Measurements from ENCODE around the gene CCDC15. TPM values are rescaled to one million over a fixed set of nuclear protein-coding genes. Genes with fewer than 3 reads are reported as not detected.

Gene CCDC15
- total and polyA plus RNA-seq, 2 of the 13 experiments (the other 11 are each of a cell fraction or from before 2014, with no cell fraction given): 2.2 to 4.6 TPM

- TF ChIP-seq, protein P1, sequence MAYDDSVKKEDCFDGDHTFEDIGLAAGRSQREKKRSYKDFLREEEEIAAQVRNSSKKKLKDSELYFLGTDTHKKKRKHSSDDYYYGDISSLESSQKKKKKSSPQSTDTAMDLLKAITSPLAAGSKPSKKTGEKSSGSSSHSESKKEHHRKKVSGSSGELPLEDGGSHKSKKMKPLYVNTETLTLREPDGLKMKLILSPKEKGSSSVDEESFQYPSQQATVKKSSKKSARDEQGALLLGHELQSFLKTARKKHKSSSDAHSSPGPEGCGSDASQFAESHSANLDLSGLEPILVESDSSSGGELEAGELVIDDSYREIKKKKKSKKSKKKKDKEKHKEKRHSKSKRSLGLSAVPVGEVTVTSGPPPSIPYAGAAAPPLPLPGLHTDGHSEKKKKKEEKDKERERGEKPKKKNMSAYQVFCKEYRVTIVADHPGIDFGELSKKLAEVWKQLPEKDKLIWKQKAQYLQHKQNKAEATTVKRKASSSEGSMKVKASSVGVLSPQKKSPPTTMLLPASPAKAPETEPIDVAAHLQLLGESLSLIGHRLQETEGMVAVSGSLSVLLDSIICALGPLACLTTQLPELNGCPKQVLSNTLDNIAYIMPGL (CRISPR knock-in tag; IDR thresholded peaks at IDR 0.05; ENCODE audit: borderline replicate concordance in 1 of 2, low read depth in 1 of 2): peak in 1 of 2 experiments; percentile 41; a peak in 1 of 4 replicates
- TF ChIP-seq ZBTB7B (CRISPR knock-in tag; IDR thresholded peaks at IDR 0.05) (peak; percentile 71; the same call in 1 of the 2 replicates), KDM1A (CRISPR knock-in tag; IDR thresholded peaks at IDR 0.05) (no peak), RFX3 (CRISPR knock-in tag; IDR thresholded peaks at IDR 0.05) (no peak), CEBPG (CRISPR knock-in tag; IDR thresholded peaks at IDR 0.05) (peak; percentile 18; the same call in 1 of the 2 replicates), NR2F6 (IDR thresholded peaks at IDR 0.05) (no peak; the same call in 1 of the 2 replicates), NR2F6 (CRISPR knock-in tag; IDR thresholded peaks at IDR 0.05) (0 out of 2 replicates have a peak, but pooled peaks have one; percentile 24), ZNF124 (CRISPR knock-in tag; IDR thresholded peaks at IDR 0.05) (no peak), FOXP4 (CRISPR knock-in tag; IDR thresholded peaks at IDR 0.05) (peak; percentile 47), YEATS4 (CRISPR knock-in tag; IDR thresholded peaks at IDR 0.05; ENCODE audit: borderline replicate concordance) (0 out of 2 replicates have a peak, but pooled peaks have one; percentile 30), MIER3 (CRISPR knock-in tag; IDR thresholded peaks at IDR 0.05; ENCODE audit: borderline replicate concordance) (0 out of 2 replicates have a peak, but pooled peaks have one; percentile 10), MED1 (CRISPR knock-in tag; IDR thresholded peaks at IDR 0.05) (peak; percentile 73), FOXA3 (CRISPR knock-in tag; IDR thresholded peaks at IDR 0.05) (peak; percentile 57; the same call in 1 of the 2 replicates), ZKSCAN8 (CRISPR knock-in tag; IDR thresholded peaks at IDR 0.05; ENCODE audit: borderline replicate concordance) (peak; percentile 64; the same call in 1 of the 2 replicates), ZNF543 (CRISPR knock-in tag; IDR thresholded peaks at IDR 0.05) (peak; percentile 41; the same call in 1 of the 2 replicates), THRA (CRISPR knock-in tag; IDR thresholded peaks at IDR 0.05; ENCODE audit: borderline replicate concordance) (no peak), ASH2L (IDR thresholded peaks at IDR 0.05; ENCODE audit: insufficient read length, low read depth, low read length) (peak; percentile 71), SAP130 (CRISPR knock-in tag; IDR thresholded peaks at IDR 0.05; ENCODE audit: low read depth) (peak; percentile 34; the same call in 1 of the 2 replicates), FOXK1 (CRISPR knock-in tag; IDR thresholded peaks at IDR 0.05; ENCODE audit: borderline replicate concordance, low read depth) (0 out of 2 replicates have a peak, but pooled peaks have one; percentile 22)
- TF ChIP-seq, protein P2, sequence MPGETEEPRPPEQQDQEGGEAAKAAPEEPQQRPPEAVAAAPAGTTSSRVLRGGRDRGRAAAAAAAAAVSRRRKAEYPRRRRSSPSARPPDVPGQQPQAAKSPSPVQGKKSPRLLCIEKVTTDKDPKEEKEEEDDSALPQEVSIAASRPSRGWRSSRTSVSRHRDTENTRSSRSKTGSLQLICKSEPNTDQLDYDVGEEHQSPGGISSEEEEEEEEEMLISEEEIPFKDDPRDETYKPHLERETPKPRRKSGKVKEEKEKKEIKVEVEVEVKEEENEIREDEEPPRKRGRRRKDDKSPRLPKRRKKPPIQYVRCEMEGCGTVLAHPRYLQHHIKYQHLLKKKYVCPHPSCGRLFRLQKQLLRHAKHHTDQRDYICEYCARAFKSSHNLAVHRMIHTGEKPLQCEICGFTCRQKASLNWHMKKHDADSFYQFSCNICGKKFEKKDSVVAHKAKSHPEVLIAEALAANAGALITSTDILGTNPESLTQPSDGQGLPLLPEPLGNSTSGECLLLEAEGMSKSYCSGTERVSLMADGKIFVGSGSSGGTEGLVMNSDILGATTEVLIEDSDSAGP (CRISPR knock-in tag; IDR thresholded peaks at IDR 0.05; ENCODE audit: borderline replicate concordance): no peak
Measured at GRCh38 chr11:124942466-124943253, 11.3 kb upstream of the CCDC15 start (continued).

Measured in HepG2 (cell line).